Ishikawa (cell line): ENCODE results near the gene KIF3A.

ENCODE experiments used
- CEBPB ChIP-seq: IDR thresholded peaks from 2 replicates; pipeline ENCODE4 v1.6.1; 2012
- EGR1 ChIP-seq: IDR thresholded peaks from 2 replicates; pipeline ENCODE4 v1.6.1; 2012
- MAX ChIP-seq: IDR thresholded peaks from 2 replicates; pipeline ENCODE4 v1.6.1; 2012
- REST ChIP-seq: IDR thresholded peaks from 2 replicates; pipeline ENCODE4 v1.6.1; 2012; ENCODE audit warnings: low read depth, mild to moderate bottlenecking
- TCF12 ChIP-seq: IDR thresholded peaks from 2 replicates; pipeline ENCODE4 v1.6.1; 2012; ENCODE audit warnings: low read depth
- ZBTB7A ChIP-seq: IDR thresholded peaks from 2 replicates; pipeline ENCODE4 v1.6.1; 2012; ENCODE audit warnings: low read depth

GRCh38 chr5:132677682-132678400, 59.5 kb downstream of the KIF3A start:
- no peak for TF ChIP-seq ZBTB7A
- no peak for TF ChIP-seq MAX
- no peak for TF ChIP-seq REST
- TF ChIP-seq TCF12, result no peak
- TF ChIP-seq CEBPB, result no peak
- no peak for TF ChIP-seq EGR1
